Measurements from ENCODE around the gene CST4.
"Not testable (repeated sequence)": the region's sequence is repeated elsewhere in the genome, so short reads cannot be mapped to it uniquely, and the experiment has no call there.

CST4 gene, protein sequence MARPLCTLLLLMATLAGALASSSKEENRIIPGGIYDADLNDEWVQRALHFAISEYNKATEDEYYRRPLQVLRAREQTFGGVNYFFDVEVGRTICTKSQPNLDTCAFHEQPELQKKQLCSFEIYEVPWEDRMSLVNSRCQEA

GRCh38 chr20:23688684-23689398, at the start of gene CST4:
Gene CST4 (minus strand): TSS chr20:23689038. CDS start chr20:23688969, 69 bp downstream.
- not testable (repeated sequence) for ATAC-seq

DNA sequence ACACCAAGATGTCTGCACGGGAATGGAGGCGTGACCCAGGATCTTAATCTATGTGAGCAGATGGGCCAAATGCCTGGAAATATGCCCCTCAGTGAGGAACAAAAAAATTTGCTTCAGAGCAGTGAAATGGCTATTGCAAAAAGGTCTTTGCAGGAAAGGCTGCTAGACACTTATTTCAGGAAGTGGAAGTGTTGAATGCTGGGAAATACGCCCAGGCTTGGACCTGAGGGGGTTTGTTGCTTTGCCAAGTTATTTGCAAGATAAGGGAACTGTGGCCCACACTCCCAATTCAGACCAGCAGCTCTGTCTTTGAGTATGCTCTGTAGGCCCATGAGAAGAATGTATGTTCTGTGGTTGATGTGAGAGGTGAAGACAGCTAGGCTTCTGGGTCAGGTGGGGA, 46.6 kb upstream of the CST4 start:
- ATAC-seq: not testable (repeated sequence)

- ATAC-seq: not testable (repeated sequence)
Measured at GRCh38 chr20:23734949-23735348, 46.1 kb upstream of the CST4 start.

- not testable (repeated sequence) for ATAC-seq
Measured at GRCh38 chr20:23734440-23734839, 45.6 kb upstream of the CST4 start.

DNA sequence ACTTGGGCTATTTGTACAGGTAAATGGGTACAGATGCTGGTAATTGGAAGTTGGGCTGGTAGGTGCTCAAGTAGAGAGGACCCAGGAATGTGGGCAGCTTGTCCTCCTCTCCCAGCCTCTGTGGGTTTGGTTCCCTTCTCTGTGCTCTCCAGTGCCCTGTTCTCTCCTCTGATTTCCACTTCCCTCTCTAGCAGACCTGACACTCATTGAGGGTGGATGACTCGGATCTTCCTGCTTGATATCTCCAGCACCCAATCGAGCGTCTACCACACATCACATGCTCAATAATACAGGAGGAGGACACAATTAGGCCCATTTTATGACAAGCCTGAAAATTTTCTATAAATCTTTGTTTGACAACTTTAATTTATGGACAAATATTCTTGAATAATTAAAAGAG, 38.2 kb upstream of the CST4 start:
- no peak for ATAC-seq
- TF ChIP-seq CSRNP3 (CRISPR knock-in tag; IDR thresholded peaks at IDR 0.05) (no peak), RARB (CRISPR knock-in tag; IDR thresholded peaks at IDR 0.05) (no peak), ESRRG (CRISPR knock-in tag; IDR thresholded peaks at IDR 0.05) (no peak), ISL1 (CRISPR knock-in tag; IDR thresholded peaks at IDR 0.05) (no peak), OSR1 (CRISPR knock-in tag; IDR thresholded peaks at IDR 0.05) (no peak), ARNTL (CRISPR knock-in tag; IDR thresholded peaks at IDR 0.05; ENCODE audit: borderline replicate concordance, low read depth) (no peak), ZNF8 (CRISPR knock-in tag; IDR thresholded peaks at IDR 0.05) (no peak), ZFP3 (CRISPR knock-in tag; IDR thresholded peaks at IDR 0.05) (no peak), TOX (CRISPR knock-in tag; IDR thresholded peaks at IDR 0.05; ENCODE audit: borderline replicate concordance) (no peak), BACH2 (CRISPR knock-in tag; IDR thresholded peaks at IDR 0.05; ENCODE audit: borderline replicate concordance) (no peak), ZNF70 (CRISPR knock-in tag; IDR thresholded peaks at IDR 0.05) (no peak), GLIS3 (CRISPR knock-in tag; IDR thresholded peaks at IDR 0.05) (no peak), PPARA (CRISPR knock-in tag; IDR thresholded peaks at IDR 0.05; ENCODE audit: borderline replicate concordance) (no peak), CSDC2 (CRISPR knock-in tag; IDR thresholded peaks at IDR 0.05) (no peak)
- TF ChIP-seq, protein P1, sequence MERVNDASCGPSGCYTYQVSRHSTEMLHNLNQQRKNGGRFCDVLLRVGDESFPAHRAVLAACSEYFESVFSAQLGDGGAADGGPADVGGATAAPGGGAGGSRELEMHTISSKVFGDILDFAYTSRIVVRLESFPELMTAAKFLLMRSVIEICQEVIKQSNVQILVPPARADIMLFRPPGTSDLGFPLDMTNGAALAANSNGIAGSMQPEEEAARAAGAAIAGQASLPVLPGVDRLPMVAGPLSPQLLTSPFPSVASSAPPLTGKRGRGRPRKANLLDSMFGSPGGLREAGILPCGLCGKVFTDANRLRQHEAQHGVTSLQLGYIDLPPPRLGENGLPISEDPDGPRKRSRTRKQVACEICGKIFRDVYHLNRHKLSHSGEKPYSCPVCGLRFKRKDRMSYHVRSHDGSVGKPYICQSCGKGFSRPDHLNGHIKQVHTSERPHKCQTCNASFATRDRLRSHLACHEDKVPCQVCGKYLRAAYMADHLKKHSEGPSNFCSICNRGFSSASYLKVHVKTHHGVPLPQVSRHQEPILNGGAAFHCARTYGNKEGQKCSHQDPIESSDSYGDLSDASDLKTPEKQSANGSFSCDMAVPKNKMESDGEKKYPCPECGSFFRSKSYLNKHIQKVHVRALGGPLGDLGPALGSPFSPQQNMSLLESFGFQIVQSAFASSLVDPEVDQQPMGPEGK (CRISPR knock-in tag; IDR thresholded peaks at IDR 0.05; ENCODE audit: borderline replicate concordance): no peak

DNA sequence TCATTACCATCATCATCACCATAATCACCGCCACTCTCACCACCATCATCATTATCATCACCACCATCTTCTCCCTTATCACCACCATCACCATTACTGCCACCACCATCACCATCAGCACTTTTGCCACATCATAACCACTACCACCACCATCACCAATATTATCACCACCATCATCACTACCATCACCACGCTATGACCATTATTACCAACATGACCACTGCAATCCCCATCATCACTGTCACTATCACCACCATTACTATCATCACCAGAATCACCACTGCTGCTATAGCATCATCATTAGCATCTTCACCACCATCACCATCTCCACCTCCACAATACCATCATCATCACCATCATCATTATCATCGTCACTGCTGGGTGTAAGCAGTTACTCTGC, 36.3 kb upstream of the CST4 start:
- TF ChIP-seq OSR1 (CRISPR knock-in tag; IDR thresholded peaks at IDR 0.05): no peak
- TF ChIP-seq BACH2 (CRISPR knock-in tag; IDR thresholded peaks at IDR 0.05; ENCODE audit: borderline replicate concordance): no peak
- TF ChIP-seq ZNF70 (CRISPR knock-in tag; IDR thresholded peaks at IDR 0.05): no peak
- TF ChIP-seq, protein P2, sequence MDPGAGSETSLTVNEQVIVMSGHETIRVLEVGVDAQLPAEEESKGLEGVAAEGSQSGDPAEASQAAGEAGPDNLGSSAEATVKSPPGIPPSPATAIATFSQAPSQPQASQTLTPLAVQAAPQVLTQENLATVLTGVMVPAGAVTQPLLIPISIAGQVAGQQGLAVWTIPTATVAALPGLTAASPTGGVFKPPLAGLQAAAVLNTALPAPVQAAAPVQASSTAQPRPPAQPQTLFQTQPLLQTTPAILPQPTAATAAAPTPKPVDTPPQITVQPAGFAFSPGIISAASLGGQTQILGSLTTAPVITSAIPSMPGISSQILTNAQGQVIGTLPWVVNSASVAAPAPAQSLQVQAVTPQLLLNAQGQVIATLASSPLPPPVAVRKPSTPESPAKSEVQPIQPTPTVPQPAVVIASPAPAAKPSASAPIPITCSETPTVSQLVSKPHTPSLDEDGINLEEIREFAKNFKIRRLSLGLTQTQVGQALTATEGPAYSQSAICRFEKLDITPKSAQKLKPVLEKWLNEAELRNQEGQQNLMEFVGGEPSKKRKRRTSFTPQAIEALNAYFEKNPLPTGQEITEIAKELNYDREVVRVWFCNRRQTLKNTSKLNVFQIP (CRISPR knock-in tag; IDR thresholded peaks at IDR 0.05; ENCODE audit: borderline replicate concordance, low read depth): no peak
- TF ChIP-seq ESRRG (CRISPR knock-in tag; IDR thresholded peaks at IDR 0.05): no peak
- TF ChIP-seq ZC3H10 (CRISPR knock-in tag; IDR thresholded peaks at IDR 0.05): no peak
- TF ChIP-seq CSRNP3 (CRISPR knock-in tag; IDR thresholded peaks at IDR 0.05): no peak
- no peak for TF ChIP-seq TCF4 (CRISPR knock-in tag; IDR thresholded peaks at IDR 0.05; ENCODE audit: borderline replicate concordance)
- no peak for TF ChIP-seq GLIS3 (CRISPR knock-in tag; IDR thresholded peaks at IDR 0.05)
- TF ChIP-seq RARB (CRISPR knock-in tag; IDR thresholded peaks at IDR 0.05): no peak
- no peak for TF ChIP-seq TSHZ2 (CRISPR knock-in tag; IDR thresholded peaks at IDR 0.05)
- TF ChIP-seq TOX (CRISPR knock-in tag; IDR thresholded peaks at IDR 0.05; ENCODE audit: borderline replicate concordance): no peak
- no peak for TF ChIP-seq ZNF565 (CRISPR knock-in tag; conservative IDR thresholded peaks at IDR 0.05; ENCODE audit: low read depth)
- no peak for ATAC-seq

GRCh38 chr20:23723659-23724307, 34.9 kb upstream of the CST4 start:
- peak; percentile 99 for ATAC-seq

Measured in SK-N-SH treated with all-trans-retinoic acid at 6 μM for 48 hours (cell line).